Uterus (tissue), 2 donors: ENCODE results near the gene FSIP1.

ENCODE experiments used
- CTCF ChIP-seq, 4 experiments: fragments of 200-600 bp in 2 of 4; fragments of 450-650 bp in 2 of 4; sonication (generic) in 2 of 4; IDR thresholded peaks; one replicate each; pipeline ENCODE4 v1.5.1; 2016 to 2019; ENCODE audit warnings: antibody characterized with exemption in 4 of 4, mild to moderate bottlenecking in 2 of 4, moderate library complexity in 1 of 4
- POLR2A ChIP-seq, 2 donors: fragments of 450-650 bp; IDR thresholded peaks; one replicate each; pipeline ENCODE4 v1.6.1; 2016; ENCODE audit warnings: antibody characterized with exemption in 2 of 2, mild to moderate bottlenecking in 1 of 2, moderate library complexity in 1 of 2

- TF ChIP-seq CTCF (IDR thresholded peaks at IDR 0.05) (peak; percentile 89 to 99 (median 95)), POLR2A (IDR thresholded peaks at IDR 0.05) (no peak)
Measured at GRCh38 chr15:39580117-39580484, 202.5 kb downstream of the FSIP1 start.
